Astrocyte (in vitro differentiated cells and primary cell): ENCODE data around the gene MYH15.

Source experiments
- EZH2 ChIP-seq: IDR thresholded peaks from 2 replicates; pipeline ENCODE4 v1.6.1; 2012; ENCODE audit warnings: mild to moderate bottlenecking, low read length, inconsistent platforms; ENCODE audit not compliant: insufficient read depth
- TF ChIP-seq, protein P1 (sequence below): IDR thresholded peaks from 2 replicates; pipeline ENCODE4 v1.5.1; 2011; ENCODE audit warnings: low read depth, mild to moderate bottlenecking, inconsistent platforms, low read length, moderate library complexity; ENCODE audit not compliant: insufficient read depth

DNA sequence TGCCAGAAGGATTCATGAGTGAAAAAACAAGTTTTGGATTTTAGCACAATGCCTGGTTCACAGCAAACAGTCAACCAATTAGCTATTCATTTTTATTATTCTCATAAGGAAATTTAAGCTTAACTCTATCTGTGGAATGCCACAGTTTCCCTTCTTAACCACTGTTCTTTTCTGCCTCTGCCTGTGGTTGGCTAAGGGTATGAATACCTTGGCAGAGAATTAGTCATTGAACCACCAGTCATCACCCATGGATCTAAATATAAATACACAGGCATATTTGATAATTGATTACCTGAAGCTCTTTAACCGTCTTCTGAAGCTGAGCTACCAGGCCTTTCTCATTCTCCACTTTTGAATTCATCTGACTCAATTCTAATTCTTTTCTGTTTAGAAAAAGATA, 79.9 kb downstream of the MYH15 start:
- TF ChIP-seq, protein P1, sequence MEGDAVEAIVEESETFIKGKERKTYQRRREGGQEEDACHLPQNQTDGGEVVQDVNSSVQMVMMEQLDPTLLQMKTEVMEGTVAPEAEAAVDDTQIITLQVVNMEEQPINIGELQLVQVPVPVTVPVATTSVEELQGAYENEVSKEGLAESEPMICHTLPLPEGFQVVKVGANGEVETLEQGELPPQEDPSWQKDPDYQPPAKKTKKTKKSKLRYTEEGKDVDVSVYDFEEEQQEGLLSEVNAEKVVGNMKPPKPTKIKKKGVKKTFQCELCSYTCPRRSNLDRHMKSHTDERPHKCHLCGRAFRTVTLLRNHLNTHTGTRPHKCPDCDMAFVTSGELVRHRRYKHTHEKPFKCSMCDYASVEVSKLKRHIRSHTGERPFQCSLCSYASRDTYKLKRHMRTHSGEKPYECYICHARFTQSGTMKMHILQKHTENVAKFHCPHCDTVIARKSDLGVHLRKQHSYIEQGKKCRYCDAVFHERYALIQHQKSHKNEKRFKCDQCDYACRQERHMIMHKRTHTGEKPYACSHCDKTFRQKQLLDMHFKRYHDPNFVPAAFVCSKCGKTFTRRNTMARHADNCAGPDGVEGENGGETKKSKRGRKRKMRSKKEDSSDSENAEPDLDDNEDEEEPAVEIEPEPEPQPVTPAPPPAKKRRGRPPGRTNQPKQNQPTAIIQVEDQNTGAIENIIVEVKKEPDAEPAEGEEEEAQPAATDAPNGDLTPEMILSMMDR = no peak
- no peak for TF ChIP-seq EZH2
